RWPE1 (cell line): ENCODE measurements around the gene MAP3K8.

Experiments
- CTCF ChIA-PET: fragments of 350-600 bp; sonication (Branson Sonifier 250); formaldehyde crosslinking; extraction: SDS; loops from one replicate; lab custom pipeline; 2021; lab: Yijun Ruan, JAX
- POLR2A ChIA-PET: fragments of 400-600 bp; formaldehyde crosslinking; extraction: SDS; loops from one replicate; lab custom pipeline; 2020; ENCODE audit warnings: antibody characterized with exemption; ENCODE audit not compliant: low non-redundant PET; lab: Yijun Ruan, JAX
- DNase-seq: peaks from one replicate; pipeline ENCODE4 v3.0.0; 2012; ENCODE audit warnings: low spot score
- H3K27ac ChIP-seq: fragments of 450-650 bp; 2 replicates; pipeline ENCODE4 v1.5.1; 2017
- CTCF ChIP-seq: fragments of 450-650 bp; conservative IDR thresholded peaks from 2 replicates; pipeline ENCODE4 v1.5.1; 2017; ENCODE audit warnings: low read depth, mild to moderate bottlenecking

Gene MAP3K8

GRCh38 chr10:30391266-30391665, 42.7 kb upstream of the MAP3K8 start:
- ChIA-PET CTCF (interaction anchor here (0.7 to 2.3 kb wide), 3 partner anchors 56 to 238 kb away, joined by 3 to 22 read pairs (median 3); no protein-coding TSS in a partner anchor), POLR2A (no interaction called here)
- no peak overlapping the region for H3K27ac ChIP-seq
- no peak for DNase-seq
- TF ChIP-seq CTCF, result no peak

GRCh38 chr10:30392564-30392990, 41.4 kb upstream of the MAP3K8 start:
- H3K27ac ChIP-seq, result no peak overlapping the region
- POLR2A ChIA-PET, result no interaction called here

GRCh38 chr10:30396293-30396692, 37.7 kb upstream of the MAP3K8 start:
- DNase-seq, result no peak
- no peak overlapping the region for H3K27ac ChIP-seq
- ChIA-PET POLR2A (no interaction called here), CTCF (interaction anchor here (0.6 to 1.1 kb wide), 3 partner anchors 13 to 398 kb away, joined by 3 to 4 read pairs (median 3); no protein-coding TSS in a partner anchor)
- TF ChIP-seq CTCF, result no peak

More at GRCh38 chr10:30392564-30392990, 41.4 kb upstream of the MAP3K8 start:
- CTCF ChIA-PET, result interaction anchor here (0.5 to 2.3 kb wide), 18 partner anchors 12 to 247 kb away, joined by 3 to 22 read pairs (median 3); no protein-coding TSS in a partner anchor
- TF ChIP-seq CTCF, result peak; percentile 94
- peak; percentile 82 for DNase-seq

GRCh38 chr10:30396698-30397097, 37.3 kb upstream of the MAP3K8 start:
- no peak for DNase-seq
- POLR2A ChIA-PET, result no interaction called here
- H3K27ac ChIP-seq, result no peak overlapping the region
- CTCF ChIA-PET, result no interaction called here
- TF ChIP-seq CTCF, result no peak

GRCh38 chr10:30398193-30398592, 35.8 kb upstream of the MAP3K8 start:
- ChIA-PET POLR2A (no interaction called here), CTCF (interaction anchor here (1.0 kb wide), 1 partner anchor 16 kb away, joined by 4 read pairs; no protein-coding TSS in a partner anchor)
- no peak overlapping the region for H3K27ac ChIP-seq
- no peak for DNase-seq
- TF ChIP-seq CTCF, result no peak

GRCh38 chr10:30398788-30399187, 35.2 kb upstream of the MAP3K8 start:
- no peak for DNase-seq
- ChIA-PET POLR2A (no interaction called here), CTCF (no interaction called here)
- no peak for TF ChIP-seq CTCF
- no peak overlapping the region for H3K27ac ChIP-seq
